Left renal cortex interstitium (tissue), 4 donors: ENCODE results near the gene POU3F2. TPM values are rescaled to one million over a fixed set of nuclear protein-coding genes. Genes with fewer than 3 reads are reported as not detected.

Source experiments
- polyA plus RNA-seq, 4 donors: library from polyadenylated mRNA; unstranded; fragments of 120-200 nt; gene quantifications; one replicate each; pipeline ENCODE4 v1.2.1, GENCODE V29; 2013; ENCODE audit not compliant: insufficient read length in 4 of 4

The POU3F2 gene
- polyA plus RNA-seq, 4 donors: 0.06 to 0.27 (median 0.12) TPM

Other genes starting within 250 kb of the POU3F2 start
- 10 to 100 TPM; 24.3 to 26.2 (median 24.5) TPM for gene FBXL4, start 113.4 kb downstream of the POU3F2 start, polyA plus RNA-seq